HG03520 (cell line): ENCODE data around the gene DENND6B.
"Not testable (repeated sequence)": the region's sequence is repeated elsewhere in the genome, so short reads cannot be mapped to it uniquely, and the experiment has no call there.

Source experiments
- ATAC-seq: cut with Tn5 transposase; IDR thresholded peaks from one replicate; pipeline ENCODE4 v1.9.1; 2021; ENCODE audit warnings: mild to moderate bottlenecking, moderate library complexity; ENCODE audit not compliant: unreplicated experiment

Gene DENND6B

GRCh38 chr22:50339945-50340879 lies 13.4 kb upstream of the DENND6B start:
- no peak for ATAC-seq

GRCh38 chr22:50338860-50339462 lies 12.1 kb upstream of the DENND6B start:
- ATAC-seq: no peak

GRCh38 chr22:50338042-50338573 lies 11.3 kb upstream of the DENND6B start:
- no peak for ATAC-seq

GRCh38 chr22:50337262-50338041 lies 10.6 kb upstream of the DENND6B start:
- ATAC-seq: no peak

GRCh38 chr22:50334433-50334832 lies 7.6 kb upstream of the DENND6B start:
- not testable (repeated sequence) for ATAC-seq

- ATAC-seq: no peak
Measured at GRCh38 chr22:50329236-50329635, 2.4 kb upstream of the DENND6B start.

GRCh38 chr22:50327711-50328019 lies 853 bp upstream of the DENND6B start:
- ATAC-seq: no peak

- peak; percentile 21 for ATAC-seq
Measured at GRCh38 chr22:50326225-50326955, 422 bp downstream of the DENND6B start.

GRCh38 chr22:50325444-50326224 lies 1.2 kb downstream of the DENND6B start:
- ATAC-seq: no peak

GRCh38 chr22:50323900-50324299 lies 2.9 kb downstream of the DENND6B start:
- no peak for ATAC-seq

- ATAC-seq: not testable (repeated sequence)
Measured at GRCh38 chr22:50322382-50323104, 4.3 kb downstream of the DENND6B start.

GRCh38 chr22:50320671-50321325 lies 6.0 kb downstream of the DENND6B start:
- ATAC-seq: no peak

- ATAC-seq: no peak
Measured at GRCh38 chr22:50320116-50320515, 6.7 kb downstream of the DENND6B start.

- no peak for ATAC-seq
Measured at GRCh38 chr22:50319503-50319951, 7.3 kb downstream of the DENND6B start.

GRCh38 chr22:50318698-50319411 lies 8.0 kb downstream of the DENND6B start:
- ATAC-seq: no peak

GRCh38 chr22:50318356-50318697 lies 8.5 kb downstream of the DENND6B start:
- no peak for ATAC-seq

GRCh38 chr22:50317674-50318073 lies 9.1 kb downstream of the DENND6B start:
- ATAC-seq: no peak

- no peak for ATAC-seq
Measured at GRCh38 chr22:50317178-50317577, 9.6 kb downstream of the DENND6B start.
